ENCODE data around the gene GFPT1.

GFPT1 gene

DNA sequence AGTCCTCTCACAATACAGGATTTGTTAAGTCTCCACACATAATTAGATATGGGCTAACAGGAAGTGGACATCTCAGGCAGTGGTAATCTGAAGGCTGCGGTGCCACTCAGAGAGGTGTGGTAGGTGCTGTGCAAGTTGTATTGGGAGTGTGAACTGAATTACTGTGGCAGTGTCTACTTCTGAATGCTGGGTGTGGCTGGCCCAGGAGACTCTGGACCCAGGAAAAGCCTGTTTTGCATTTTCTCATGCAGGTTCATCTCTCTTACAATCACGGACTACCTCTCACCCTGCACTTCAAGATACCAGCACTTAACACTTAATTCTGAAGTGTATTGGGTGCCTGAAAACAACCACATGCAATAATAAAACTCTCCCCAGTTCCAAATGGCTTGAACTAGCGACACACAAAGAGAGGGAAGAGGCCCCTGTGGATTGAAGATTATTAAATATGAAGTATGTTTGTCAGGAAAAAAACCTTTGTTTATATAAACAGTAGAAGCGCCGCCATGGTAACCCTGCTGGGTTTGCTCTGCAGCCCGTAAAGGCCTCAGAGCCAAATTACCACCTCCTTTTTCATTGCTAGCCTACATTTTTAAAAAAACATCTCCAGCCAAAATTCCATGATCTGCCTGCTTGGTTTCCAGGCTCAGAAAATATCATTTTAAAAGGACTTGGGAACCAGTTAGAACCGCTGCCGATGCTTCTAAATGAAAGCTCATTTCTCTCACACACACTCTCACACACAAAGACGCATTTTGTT lies 77.5 kb downstream of the GFPT1 start:
- H2BK5ac ChIP-seq (ENCODE audit: low read length) = no peak overlapping the region
- H4K8ac ChIP-seq (ENCODE audit: low read depth, low read length) = no peak overlapping the region
- peaks cover 0 to 25% (median 20%) of the 10 kb centered on the region in 3 experiments for H3K27me3 ChIP-seq (ENCODE audit: control insufficient read depth in 3 of 3, insufficient read depth in 3 of 3, low read depth in 1 of 3, low read length in 3 of 3)
- H3K14ac ChIP-seq (ENCODE audit: low read length) = no peak overlapping the region
- no peak overlapping the region for H3K4me3 ChIP-seq (ENCODE audit: low read length in 2 of 2)
- H3K23ac ChIP-seq (ENCODE audit: low read depth, low read length, poor library complexity) = no peak overlapping the region
- no peak overlapping the region for H3K27ac ChIP-seq (replicated peaks; ENCODE audit: low read length)
- no peak for DNase-seq (ENCODE audit: low spot score)
- H2BK120ac ChIP-seq (ENCODE audit: low read depth, low read length) = no peak overlapping the region
- no peak overlapping the region for H2BK15ac ChIP-seq (ENCODE audit: low read length)
- H3K4me1 ChIP-seq (ENCODE audit: control insufficient read depth in 2 of 2, insufficient read depth in 1 of 2, low read depth in 1 of 2, low read length in 2 of 2) = peaks cover 6 to 10% of the 10 kb centered on the region in 2 donors
- H3K79me1 ChIP-seq (ENCODE audit: low read depth, low read length) = no peaks in the 10 kb centered on the region
- H4K91ac ChIP-seq (ENCODE audit: low read depth, low read length, poor library complexity) = no peak overlapping the region
- H3K18ac ChIP-seq (ENCODE audit: low read length) = no peak overlapping the region
- no peak overlapping the region for H3K9ac ChIP-seq (ENCODE audit: low read depth, low read length, poor library complexity)
- no peaks in the 10 kb centered on the region for H3K36me3 ChIP-seq (replicated peaks in 1 of 2; ENCODE audit: control insufficient read depth in 2 of 2, insufficient read depth in 2 of 2, low read length in 2 of 2)
- no peak overlapping the region for H2AFZ ChIP-seq (ENCODE audit: low read length)
- peaks cover 0 to 4% of the 10 kb centered on the region in 2 donors for H3K9me3 ChIP-seq (replicated peaks in 1 of 2; ENCODE audit: control insufficient read depth in 2 of 2, insufficient read depth in 1 of 2, low read depth in 1 of 2, low read length in 2 of 2)
- WGBS, 2 donors (ENCODE audit: extremely low coverage in 2 of 2, insufficient read length in 2 of 2, insufficient replicate concordance in 1 of 2) = no CpG with 5 or more reads among the region's 9 CpGs
- H3K4me2 ChIP-seq (ENCODE audit: insufficient read depth, low read length, poor library complexity, severe bottlenecking) = no peak overlapping the region
- no peak overlapping the region for H3K4ac ChIP-seq (ENCODE audit: low read length)
- H2AK5ac ChIP-seq (ENCODE audit: low read depth, low read length) = no peak overlapping the region
- no peak overlapping the region for H2BK12ac ChIP-seq (ENCODE audit: low read length)

DNA sequence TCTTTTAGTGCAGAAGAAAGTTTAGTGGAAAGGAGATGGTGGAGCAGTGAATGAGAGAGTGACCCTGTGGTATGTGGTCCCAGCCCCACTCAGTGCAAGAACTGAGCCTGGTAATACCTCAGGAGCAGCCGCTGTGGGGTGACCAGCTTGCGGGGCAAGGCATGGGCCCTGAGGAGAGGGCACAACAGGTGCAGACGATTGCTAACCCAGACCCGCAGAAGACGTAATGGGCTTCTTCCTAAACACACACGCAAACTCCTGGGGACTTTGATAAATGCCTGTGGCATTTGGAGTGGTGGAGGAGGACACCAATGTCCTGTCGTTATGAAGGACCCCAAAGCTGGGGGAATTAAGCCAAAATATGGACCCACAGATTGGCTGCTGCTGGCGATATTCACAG lies 78.7 kb downstream of the GFPT1 start:
- Histone ChIP-seq H3K27ac (replicated peaks; ENCODE audit: low read length) (no peak overlapping the region), H3K79me1 (ENCODE audit: low read depth, low read length) (no peaks in the 10 kb centered on the region), H3K4me3 (ENCODE audit: low read length in 2 of 2) (no peak overlapping the region)

DNA sequence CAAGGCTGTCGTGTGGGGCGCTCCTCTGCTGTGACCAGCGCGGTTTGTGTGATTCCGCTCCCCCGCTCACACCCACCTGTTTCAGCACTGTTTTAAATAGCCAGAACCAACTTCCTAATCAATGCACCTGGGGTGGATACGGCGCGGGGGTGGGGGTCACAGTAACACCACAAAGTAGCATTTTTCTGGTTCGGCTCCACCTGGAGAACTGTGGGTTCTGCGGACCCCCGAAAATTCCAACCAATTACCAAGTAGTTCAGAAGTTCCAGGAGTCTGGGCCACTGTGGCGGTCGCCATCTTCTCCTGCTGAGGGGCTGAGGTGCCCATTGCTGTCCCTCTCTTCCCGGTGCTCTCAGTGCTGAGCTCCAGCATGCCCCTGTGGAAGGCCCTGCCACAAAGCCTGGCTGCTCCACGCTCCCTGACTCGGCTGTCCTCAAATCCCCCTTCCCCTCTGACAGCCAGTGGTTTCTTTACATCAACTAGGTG lies 79.4 kb downstream of the GFPT1 start:
- no peak for DNase-seq (ENCODE audit: low spot score)
- Histone ChIP-seq H2BK5ac (ENCODE audit: low read length) (no peak overlapping the region), H3K4me1 (ENCODE audit: control insufficient read depth in 2 of 2, insufficient read depth in 1 of 2, low read depth in 1 of 2, low read length in 2 of 2) (peaks cover 6 to 10% of the 10 kb centered on the region in 2 donors), H3K36me3 (replicated peaks in 1 of 2; ENCODE audit: control insufficient read depth in 2 of 2, insufficient read depth in 2 of 2, low read length in 2 of 2) (no peaks in the 10 kb centered on the region), H2AK5ac (ENCODE audit: low read depth, low read length) (peak overlapping the region; percentile 44), H3K4me2 (ENCODE audit: insufficient read depth, low read length, poor library complexity, severe bottlenecking) (peak overlapping the region; percentile 92), H3K4ac (ENCODE audit: low read length) (no peak overlapping the region), H2BK12ac (ENCODE audit: low read length) (no peak overlapping the region), H3K4me3 (ENCODE audit: low read length in 2 of 2) (peak overlapping the region in 1 of 2 donors; percentile 47), H3K23ac (ENCODE audit: low read depth, low read length, poor library complexity) (peak overlapping the region; percentile 13), H3K27ac (replicated peaks; ENCODE audit: low read length) (no peak overlapping the region), H3K14ac (ENCODE audit: low read length) (no peak overlapping the region), H3K27me3 (ENCODE audit: control insufficient read depth in 3 of 3, insufficient read depth in 3 of 3, low read depth in 1 of 3, low read length in 3 of 3) (peaks cover 0 to 33% (median 25%) of the 10 kb centered on the region in 3 experiments), H3K79me1 (ENCODE audit: low read depth, low read length) (no peaks in the 10 kb centered on the region), H2BK15ac (ENCODE audit: low read length) (no peak overlapping the region), H3K9ac (ENCODE audit: low read depth, low read length, poor library complexity) (no peak overlapping the region), H4K8ac (ENCODE audit: low read depth, low read length) (no peak overlapping the region), H3K9me3 (replicated peaks in 1 of 2; ENCODE audit: control insufficient read depth in 2 of 2, insufficient read depth in 1 of 2, low read depth in 1 of 2, low read length in 2 of 2) (peaks cover 6 to 7% of the 10 kb centered on the region in 2 donors), H2AFZ (ENCODE audit: low read length) (peak overlapping the region; percentile 97), H4K91ac (ENCODE audit: low read depth, low read length, poor library complexity) (no peak overlapping the region), H2BK120ac (ENCODE audit: low read depth, low read length) (peak overlapping the region; percentile 66), H3K18ac (ENCODE audit: low read length) (no peak overlapping the region)
- WGBS, 2 donors (ENCODE audit: extremely low coverage in 2 of 2, insufficient read length in 2 of 2, insufficient replicate concordance in 1 of 2) = no CpG with 5 or more reads among the region's 17 CpGs

More for the DNA sequence above, 78.7 kb downstream of the GFPT1 start:
- H3K4ac ChIP-seq (ENCODE audit: low read length) = no peak overlapping the region
- peaks cover 6 to 10% of the 10 kb centered on the region in 2 donors for H3K9me3 ChIP-seq (replicated peaks in 1 of 2; ENCODE audit: control insufficient read depth in 2 of 2, insufficient read depth in 1 of 2, low read depth in 1 of 2, low read length in 2 of 2)
- WGBS, 2 donors (ENCODE audit: extremely low coverage in 2 of 2, insufficient read length in 2 of 2, insufficient replicate concordance in 1 of 2) = no CpG with 5 or more reads among the region's 8 CpGs
- H4K91ac ChIP-seq (ENCODE audit: low read depth, low read length, poor library complexity) = no peak overlapping the region
- H2BK120ac ChIP-seq (ENCODE audit: low read depth, low read length) = no peak overlapping the region
- H4K8ac ChIP-seq (ENCODE audit: low read depth, low read length) = no peak overlapping the region
- H3K27me3 ChIP-seq (ENCODE audit: control insufficient read depth in 3 of 3, insufficient read depth in 3 of 3, low read depth in 1 of 3, low read length in 3 of 3) = peaks cover 0 to 33% (median 25%) of the 10 kb centered on the region in 3 experiments
- no peak for DNase-seq (ENCODE audit: low spot score)
- H2AFZ ChIP-seq (ENCODE audit: low read length) = no peak overlapping the region
- H3K18ac ChIP-seq (ENCODE audit: low read length) = no peak overlapping the region
- no peak overlapping the region for H2AK5ac ChIP-seq (ENCODE audit: low read depth, low read length)
- no peak overlapping the region for H2BK15ac ChIP-seq (ENCODE audit: low read length)
- H3K4me2 ChIP-seq (ENCODE audit: insufficient read depth, low read length, poor library complexity, severe bottlenecking) = no peak overlapping the region
- H2BK5ac ChIP-seq (ENCODE audit: low read length) = no peak overlapping the region
- H2BK12ac ChIP-seq (ENCODE audit: low read length) = no peak overlapping the region
- H3K4me1 ChIP-seq (ENCODE audit: control insufficient read depth in 2 of 2, insufficient read depth in 1 of 2, low read depth in 1 of 2, low read length in 2 of 2) = peaks cover 6 to 10% of the 10 kb centered on the region in 2 donors
- H3K9ac ChIP-seq (ENCODE audit: low read depth, low read length, poor library complexity) = no peak overlapping the region
- no peak overlapping the region for H3K14ac ChIP-seq (ENCODE audit: low read length)
- no peaks in the 10 kb centered on the region for H3K36me3 ChIP-seq (replicated peaks in 1 of 2; ENCODE audit: control insufficient read depth in 2 of 2, insufficient read depth in 2 of 2, low read length in 2 of 2)
- H3K23ac ChIP-seq (ENCODE audit: low read depth, low read length, poor library complexity) = no peak overlapping the region

DNA sequence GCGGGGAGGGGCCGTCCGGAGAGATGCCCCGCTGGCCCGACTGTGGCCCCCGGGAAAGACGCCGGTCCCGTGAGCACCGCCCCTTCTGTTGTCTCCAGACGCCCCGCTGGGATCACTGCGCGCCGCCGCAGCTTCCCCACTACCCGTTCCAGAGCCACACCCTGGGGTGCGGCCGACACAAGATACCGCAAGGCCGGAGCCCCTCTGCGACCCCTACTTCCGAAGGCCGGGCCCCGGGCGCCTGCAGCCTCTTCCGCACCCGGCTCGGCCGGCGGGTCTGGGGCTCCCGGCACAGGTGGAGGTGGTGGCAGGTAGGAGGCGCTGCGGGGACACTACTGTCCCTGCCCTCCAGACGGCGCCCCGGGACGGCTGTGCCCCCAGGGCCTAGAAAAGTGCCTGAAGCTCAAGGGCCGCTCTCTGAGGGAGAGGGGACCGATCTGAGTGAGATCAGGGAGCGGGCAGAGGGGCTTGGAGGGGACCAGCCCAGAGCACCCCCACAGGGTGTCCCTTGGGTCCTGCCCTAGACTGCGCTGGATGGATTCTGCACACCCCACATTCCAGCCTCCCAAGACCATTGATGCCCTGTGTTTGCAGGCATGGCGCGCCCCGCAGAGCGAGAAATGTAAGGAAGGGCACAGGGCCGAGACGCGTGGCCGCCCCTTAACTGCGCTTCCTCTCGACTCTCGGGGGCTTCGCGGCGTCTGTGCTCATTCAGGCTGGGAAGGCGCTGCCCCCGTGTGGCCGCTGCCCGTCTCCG lies 80.0 kb downstream of the GFPT1 start:
- Histone ChIP-seq H3K79me1 (ENCODE audit: low read depth, low read length) (no peaks in the 10 kb centered on the region), H4K91ac (ENCODE audit: low read depth, low read length, poor library complexity) (no peak overlapping the region), H3K9me3 (replicated peaks in 1 of 2; ENCODE audit: control insufficient read depth in 2 of 2, insufficient read depth in 1 of 2, low read depth in 1 of 2, low read length in 2 of 2) (peaks cover 6 to 7% of the 10 kb centered on the region in 2 donors), H3K36me3 (replicated peaks in 1 of 2; ENCODE audit: control insufficient read depth in 2 of 2, insufficient read depth in 2 of 2, low read length in 2 of 2) (no peaks in the 10 kb centered on the region), H2AFZ (ENCODE audit: low read length) (peak overlapping the region; percentile 97), H3K18ac (ENCODE audit: low read length) (peak overlapping the region; percentile 91), H3K4me2 (ENCODE audit: insufficient read depth, low read length, poor library complexity, severe bottlenecking) (peak overlapping the region; percentile 92), H2BK120ac (ENCODE audit: low read depth, low read length) (peak overlapping the region; percentile 66), H3K27ac (replicated peaks; ENCODE audit: low read length) (no peak overlapping the region), H3K27me3 (ENCODE audit: control insufficient read depth in 3 of 3, insufficient read depth in 3 of 3, low read depth in 1 of 3, low read length in 3 of 3) (peaks cover 0 to 33% (median 25%) of the 10 kb centered on the region in 3 experiments), H4K8ac (ENCODE audit: low read depth, low read length) (no peak overlapping the region), H2BK12ac (ENCODE audit: low read length) (no peak overlapping the region), H2AK5ac (ENCODE audit: low read depth, low read length) (peak overlapping the region; percentile 34), H3K4me3 (ENCODE audit: low read length in 2 of 2) (peak overlapping the region; percentile 47 to 70), H3K4ac (ENCODE audit: low read length) (peak overlapping the region; percentile 78), H2BK5ac (ENCODE audit: low read length) (no peak overlapping the region), H3K9ac (ENCODE audit: low read depth, low read length, poor library complexity) (peak overlapping the region; percentile 83), H2BK15ac (ENCODE audit: low read length) (no peak overlapping the region), H3K14ac (ENCODE audit: low read length) (no peak overlapping the region), H3K4me1 (ENCODE audit: control insufficient read depth in 2 of 2, insufficient read depth in 1 of 2, low read depth in 1 of 2, low read length in 2 of 2) (peaks cover 6 to 10% of the 10 kb centered on the region in 2 donors), H3K23ac (ENCODE audit: low read depth, low read length, poor library complexity) (peak overlapping the region; percentile 92)
- WGBS, 2 donors (ENCODE audit: extremely low coverage in 2 of 2, insufficient read length in 2 of 2, insufficient replicate concordance in 1 of 2) = no CpG with 5 or more reads among the region's 61 CpGs
- peak; percentile 78 for DNase-seq (ENCODE audit: low spot score)
